Measurements from ENCODE around the gene NMNAT3.

- TF ChIP-seq EZH2phosphoT487 (IDR thresholded peaks at IDR 0.05; ENCODE audit: borderline replicate concordance, low read depth, low read length) (no peak), CTCF (conservative IDR thresholded peaks at IDR 0.05; ENCODE audit: low read length) (no peak)
These were observed 37.4 kb upstream of the NMNAT3 start for GRCh38 chr3:139715166-139715565.
